ENCODE data around the gene LPAR3. TPM values are rescaled to one million over a fixed set of nuclear protein-coding genes. Genes with fewer than 3 reads are reported as not detected.
A peak's percentile ranks its signal among the peaks of the same experiment; 100 is the strongest.

Gene LPAR3
- total and polyA plus RNA-seq, 2 of the 4 experiments (the other 2 are of a cell fraction), result 0.09 to 0.18 TPM

DNA sequence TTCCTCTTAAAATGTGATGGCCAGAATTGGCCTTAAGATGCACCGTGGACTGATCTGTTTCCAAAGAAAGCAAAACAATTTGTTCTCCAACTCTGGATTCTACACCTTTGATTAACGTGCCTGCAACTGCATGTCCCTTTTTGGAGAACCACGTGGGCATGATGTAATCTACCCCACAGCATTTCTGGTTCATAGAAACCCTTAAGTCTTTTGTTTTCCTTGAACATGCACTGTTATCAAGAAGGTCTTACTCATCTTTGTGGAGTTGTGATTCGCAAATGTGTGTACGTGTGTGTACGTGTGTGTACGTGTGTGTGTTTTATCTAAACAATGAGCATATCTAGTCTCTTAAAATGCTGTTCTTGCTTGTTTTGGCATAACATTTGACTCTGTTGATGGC lies 57.8 kb downstream of the LPAR3 start:
- dilution Hi-C loops (cut with HindIII; ENCODE audit: low sequenced_read_pairs, unreplicated experiment), result no loop called here
- no peak overlapping the region for H2AK9ac ChIP-seq (replicated peaks; ENCODE audit: low read depth, low read length, poor library complexity)
- no peak overlapping the region for H2AFZ ChIP-seq (replicated peaks; ENCODE audit: low read length, poor library complexity)
- in situ Hi-C loops (cut with MboI; ENCODE audit: low sequenced_read_pairs), result no loop called here
- H3K9ac ChIP-seq (ENCODE audit: low read depth, low read length), result no peak overlapping the region
- DNase-seq (peak; percentile 7), ATAC-seq (ENCODE audit: low read depth) (no peak)
- TF ChIP-seq, protein P1, sequence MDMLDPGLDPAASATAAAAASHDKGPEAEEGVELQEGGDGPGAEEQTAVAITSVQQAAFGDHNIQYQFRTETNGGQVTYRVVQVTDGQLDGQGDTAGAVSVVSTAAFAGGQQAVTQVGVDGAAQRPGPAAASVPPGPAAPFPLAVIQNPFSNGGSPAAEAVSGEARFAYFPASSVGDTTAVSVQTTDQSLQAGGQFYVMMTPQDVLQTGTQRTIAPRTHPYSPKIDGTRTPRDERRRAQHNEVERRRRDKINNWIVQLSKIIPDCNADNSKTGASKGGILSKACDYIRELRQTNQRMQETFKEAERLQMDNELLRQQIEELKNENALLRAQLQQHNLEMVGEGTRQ (IDR thresholded peaks at IDR 0.05; ENCODE audit: low read depth, low read length), result no peak
- TF ChIP-seq, protein P2, sequence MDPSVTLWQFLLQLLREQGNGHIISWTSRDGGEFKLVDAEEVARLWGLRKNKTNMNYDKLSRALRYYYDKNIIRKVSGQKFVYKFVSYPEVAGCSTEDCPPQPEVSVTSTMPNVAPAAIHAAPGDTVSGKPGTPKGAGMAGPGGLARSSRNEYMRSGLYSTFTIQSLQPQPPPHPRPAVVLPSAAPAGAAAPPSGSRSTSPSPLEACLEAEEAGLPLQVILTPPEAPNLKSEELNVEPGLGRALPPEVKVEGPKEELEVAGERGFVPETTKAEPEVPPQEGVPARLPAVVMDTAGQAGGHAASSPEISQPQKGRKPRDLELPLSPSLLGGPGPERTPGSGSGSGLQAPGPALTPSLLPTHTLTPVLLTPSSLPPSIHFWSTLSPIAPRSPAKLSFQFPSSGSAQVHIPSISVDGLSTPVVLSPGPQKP (IDR thresholded peaks at IDR 0.05; ENCODE audit: borderline replicate concordance, low read depth, low read length), result no peak
- TF ChIP-seq BHLHE40 (IDR thresholded peaks at IDR 0.05; ENCODE audit: low read depth, low read length) (no peak), RAD21 (IDR thresholded peaks at IDR 0.05; ENCODE audit: low read length) (no peak), SMC3 (IDR thresholded peaks at IDR 0.05; ENCODE audit: low read depth, low read length) (no peak), CHD1 (IDR thresholded peaks at IDR 0.05; ENCODE audit: low read depth, low read length) (no peak), MXI1 (IDR thresholded peaks at IDR 0.05; ENCODE audit: borderline replicate concordance, low read depth, low read length) (no peak), MAFK (IDR thresholded peaks at IDR 0.05; ENCODE audit: low read depth, low read length) (no peak), RCOR1 (IDR thresholded peaks at IDR 0.05; ENCODE audit: insufficient replicate concordance, low read length) (no peak), MAZ (IDR thresholded peaks at IDR 0.05; ENCODE audit: borderline replicate concordance, low read depth, low read length) (no peak), CEBPB (IDR thresholded peaks at IDR 0.05; ENCODE audit: low read depth, low read length) (no peak), POLR2A (IDR thresholded peaks at IDR 0.05; ENCODE audit: low read depth, low read length) (no peak), FOS (IDR thresholded peaks at IDR 0.05; ENCODE audit: low read depth, low read length) (no peak), NFE2L2 (IDR thresholded peaks at IDR 0.05; ENCODE audit: low read depth, low read length) (no peak), RFX5 (IDR thresholded peaks at IDR 0.05; ENCODE audit: low read depth, low read length) (no peak)
- TF ChIP-seq, protein P3, sequence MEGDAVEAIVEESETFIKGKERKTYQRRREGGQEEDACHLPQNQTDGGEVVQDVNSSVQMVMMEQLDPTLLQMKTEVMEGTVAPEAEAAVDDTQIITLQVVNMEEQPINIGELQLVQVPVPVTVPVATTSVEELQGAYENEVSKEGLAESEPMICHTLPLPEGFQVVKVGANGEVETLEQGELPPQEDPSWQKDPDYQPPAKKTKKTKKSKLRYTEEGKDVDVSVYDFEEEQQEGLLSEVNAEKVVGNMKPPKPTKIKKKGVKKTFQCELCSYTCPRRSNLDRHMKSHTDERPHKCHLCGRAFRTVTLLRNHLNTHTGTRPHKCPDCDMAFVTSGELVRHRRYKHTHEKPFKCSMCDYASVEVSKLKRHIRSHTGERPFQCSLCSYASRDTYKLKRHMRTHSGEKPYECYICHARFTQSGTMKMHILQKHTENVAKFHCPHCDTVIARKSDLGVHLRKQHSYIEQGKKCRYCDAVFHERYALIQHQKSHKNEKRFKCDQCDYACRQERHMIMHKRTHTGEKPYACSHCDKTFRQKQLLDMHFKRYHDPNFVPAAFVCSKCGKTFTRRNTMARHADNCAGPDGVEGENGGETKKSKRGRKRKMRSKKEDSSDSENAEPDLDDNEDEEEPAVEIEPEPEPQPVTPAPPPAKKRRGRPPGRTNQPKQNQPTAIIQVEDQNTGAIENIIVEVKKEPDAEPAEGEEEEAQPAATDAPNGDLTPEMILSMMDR (conservative IDR thresholded peaks at IDR 0.05; ENCODE audit: low read depth, low read length), result no peak
- peaks cover 8% of the 10 kb centered on the region for H3K27me3 ChIP-seq (ENCODE audit: control insufficient read depth, insufficient read depth, low read length)
- H2BK20ac ChIP-seq (ENCODE audit: low read depth, low read length), result no peak overlapping the region
- H3K23ac ChIP-seq (ENCODE audit: low read depth, low read length), result no peak overlapping the region
- H3K4me2 ChIP-seq (ENCODE audit: low read depth, low read length), result no peak overlapping the region
- H3K18ac ChIP-seq (ENCODE audit: low read depth, low read length), result no peak overlapping the region
- H2BK120ac ChIP-seq (ENCODE audit: low read depth, low read length), result no peak overlapping the region
- no CpG with 5 or more reads among the region's 7 CpGs for WGBS, 2 experiments (ENCODE audit: extremely low coverage in 2 of 2, insufficient read length in 1 of 2)
- H3K4me1 ChIP-seq (ENCODE audit: control insufficient read depth, insufficient read depth, low read length), result peaks cover 2% of the 10 kb centered on the region
- no TSS peak for BruUV-seq (replicated peaks)
- intact Hi-C loops (cut with micrococcal nuclease), result no loop called here
- H3K36me3 ChIP-seq (ENCODE audit: control insufficient read depth, insufficient read depth, low read length), result no peaks in the 10 kb centered on the region
- H4K8ac ChIP-seq (ENCODE audit: low read depth in 2 of 2, low read length in 2 of 2), result no peak overlapping the region
- peaks cover 6% of the 10 kb centered on the region; the same call in 1 of the 2 replicates for H3K9me1 ChIP-seq (ENCODE audit: insufficient read depth, low read length)
- no peaks in the 10 kb centered on the region; the same call in 1 of the 2 replicates for H3K9me3 ChIP-seq (ENCODE audit: control insufficient read depth, insufficient read depth, low read length)
- H3K79me1 ChIP-seq (ENCODE audit: low read depth in 1 of 2, low read length in 2 of 2), result no peaks in the 10 kb centered on the region
- CTCF ChIA-PET, result no interaction called here
- H2BK5ac ChIP-seq (ENCODE audit: low read depth, low read length, poor library complexity, severe bottlenecking), result no peak overlapping the region
- POLR2A ChIA-PET (ENCODE audit: unreplicated experiment), result no interaction called here
- H2AK5ac ChIP-seq (ENCODE audit: low read depth, low read length), result 0 out of 2 replicates have a peak overlapping the region, but pooled peaks have one; percentile 11
- no peak overlapping the region for H4K5ac ChIP-seq (ENCODE audit: low read depth, low read length)
- H3K27ac ChIP-seq (ENCODE audit: insufficient read depth, low read length), result no peak overlapping the region
- no peak overlapping the region for H3K14ac ChIP-seq (replicated peaks; ENCODE audit: low read depth, low read length)
- no peak overlapping the region for H3K56ac ChIP-seq (ENCODE audit: extremely low read depth, insufficient read depth, low read length)
- H3K4me3 ChIP-seq (ENCODE audit: insufficient read depth, low read depth, low read length), result no peak overlapping the region
- H4K20me1 ChIP-seq (ENCODE audit: insufficient read depth, low read length), result no peaks in the 10 kb centered on the region
- H2BK15ac ChIP-seq (ENCODE audit: low read depth, low read length), result no peak overlapping the region
- no peak overlapping the region for H4K91ac ChIP-seq (ENCODE audit: insufficient read depth, low read depth, low read length)
- no peak overlapping the region for H3K4ac ChIP-seq (ENCODE audit: low read depth, low read length)

Measured in IMR-90 (cell line).